ENCODE results near the gene GAMT.

The GAMT gene

GRCh38 chr19:1362387-1363257, 38.7 kb downstream of the GAMT start:
- no peak for DNase-seq

GRCh38 chr19:1361601-1362386, 39.5 kb downstream of the GAMT start:
- DNase-seq: no peak

- DNase-seq: peak; percentile 74 to 82
Observed at GRCh38 chr19:1360818-1361461, 40.4 kb downstream of the GAMT start.

- no peak for DNase-seq
Observed at GRCh38 chr19:1360126-1360817, 41.1 kb downstream of the GAMT start.

- no peak for DNase-seq
Observed at GRCh38 chr19:1357531-1358109, 43.7 kb downstream of the GAMT start.

- no peak for DNase-seq
Observed at GRCh38 chr19:1356508-1356865, 44.9 kb downstream of the GAMT start.

- DNase-seq: peak in 1 of 2 experiments; percentile 43
Observed at GRCh38 chr19:1355568-1356507, 45.5 kb downstream of the GAMT start.

GRCh38 chr19:1354970-1355567, 46.3 kb downstream of the GAMT start:
- DNase-seq: no peak

GRCh38 chr19:1353144-1353543, 48.2 kb downstream of the GAMT start:
- no peak for DNase-seq

- no peak for DNase-seq
Observed at GRCh38 chr19:1351381-1351851, 49.9 kb downstream of the GAMT start.

- no peak for DNase-seq
Observed at GRCh38 chr19:1350867-1351266, 50.5 kb downstream of the GAMT start.

- no peak for DNase-seq
Observed at GRCh38 chr19:1349211-1349610, 52.1 kb downstream of the GAMT start.

Measured in Kasumi-1 (cell line).